WTC11 (cell line): ENCODE results near the gene ITPRIPL1.

Experiments used
- ATF3 ChIP-seq: sonication (generic); formaldehyde crosslinking; conservative IDR thresholded peaks from 2 replicates; pipeline ENCODE4 v1.8.1; 2022; ENCODE audit warnings: mild to moderate bottlenecking, missing genetic modification reagents
- KAT7 ChIP-seq: sonication (generic); formaldehyde crosslinking; IDR thresholded peaks from 2 replicates; pipeline ENCODE4 v1.8.1; 2023; ENCODE audit warnings: missing genetic modification reagents, mild to moderate bottlenecking, borderline replicate concordance
- MAX ChIP-seq: sonication (generic); formaldehyde crosslinking; IDR thresholded peaks from 2 replicates; pipeline ENCODE4 v1.8.0; 2022; ENCODE audit warnings: mild to moderate bottlenecking, missing genetic modification reagents
- NR1H2 ChIP-seq: sonication (generic); formaldehyde crosslinking; IDR thresholded peaks from 2 replicates; pipeline ENCODE4 v1.9.0; 2021; ENCODE audit warnings: mild to moderate bottlenecking, moderate library complexity, missing genetic modification reagents
- PREB ChIP-seq: sonication (generic); formaldehyde crosslinking; IDR thresholded peaks from 2 replicates; pipeline ENCODE4 v1.8.1; 2022; ENCODE audit warnings: mild to moderate bottlenecking, missing genetic modification reagents, moderate library complexity, borderline replicate concordance
- TP53 ChIP-seq: sonication (generic); formaldehyde crosslinking; IDR thresholded peaks from 2 replicates; pipeline ENCODE4 v1.8.1; 2023; ENCODE audit warnings: mild to moderate bottlenecking, missing genetic modification reagents
- USF2 ChIP-seq: sonication (generic); formaldehyde crosslinking; IDR thresholded peaks from 2 replicates; pipeline ENCODE4 v1.8.1; 2023; ENCODE audit warnings: mild to moderate bottlenecking, missing genetic modification reagents, moderate library complexity
- ZNF671 ChIP-seq: fragments of 250-450 bp; sonication (Bioruptor Pico); IDR thresholded peaks from 2 replicates; pipeline ENCODE4 v1.8.0; 2021; ENCODE audit warnings: mild to moderate bottlenecking
- TF ChIP-seq, protein P1 (sequence below): fragments of 200-600 bp; IDR thresholded peaks from 2 replicates; pipeline ENCODE4 v1.8.0; 2022; ENCODE audit warnings: antibody characterized with exemption
- TF ChIP-seq, protein P2 (sequence below): sonication (generic); formaldehyde crosslinking; IDR thresholded peaks from 2 replicates; pipeline ENCODE4 v1.8.1; 2023; ENCODE audit warnings: mild to moderate bottlenecking, moderate library complexity, missing genetic modification reagents

DNA sequence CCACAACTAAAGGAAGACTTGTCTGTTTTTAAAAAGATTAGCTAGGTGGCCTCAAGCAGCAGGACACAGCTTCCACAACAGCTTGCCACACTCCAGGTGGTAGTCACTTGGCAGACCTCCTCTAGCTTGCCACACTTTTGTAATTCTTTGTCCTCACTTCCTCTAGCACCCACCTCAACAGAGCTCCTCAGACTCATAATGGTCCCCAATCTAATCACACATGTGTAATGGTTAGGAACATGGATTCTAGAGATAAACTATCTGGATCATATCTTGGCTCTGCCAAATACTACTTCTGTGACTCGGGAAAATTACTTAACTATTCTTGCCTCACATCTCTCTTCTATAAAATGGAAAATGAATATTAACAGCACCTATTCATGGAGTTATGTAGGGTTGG, 23.3 kb upstream of the ITPRIPL1 start:
- TF ChIP-seq NR1H2 (CRISPR knock-in tag), result no peak
- no peak for TF ChIP-seq MAX
- TF ChIP-seq, protein P1, sequence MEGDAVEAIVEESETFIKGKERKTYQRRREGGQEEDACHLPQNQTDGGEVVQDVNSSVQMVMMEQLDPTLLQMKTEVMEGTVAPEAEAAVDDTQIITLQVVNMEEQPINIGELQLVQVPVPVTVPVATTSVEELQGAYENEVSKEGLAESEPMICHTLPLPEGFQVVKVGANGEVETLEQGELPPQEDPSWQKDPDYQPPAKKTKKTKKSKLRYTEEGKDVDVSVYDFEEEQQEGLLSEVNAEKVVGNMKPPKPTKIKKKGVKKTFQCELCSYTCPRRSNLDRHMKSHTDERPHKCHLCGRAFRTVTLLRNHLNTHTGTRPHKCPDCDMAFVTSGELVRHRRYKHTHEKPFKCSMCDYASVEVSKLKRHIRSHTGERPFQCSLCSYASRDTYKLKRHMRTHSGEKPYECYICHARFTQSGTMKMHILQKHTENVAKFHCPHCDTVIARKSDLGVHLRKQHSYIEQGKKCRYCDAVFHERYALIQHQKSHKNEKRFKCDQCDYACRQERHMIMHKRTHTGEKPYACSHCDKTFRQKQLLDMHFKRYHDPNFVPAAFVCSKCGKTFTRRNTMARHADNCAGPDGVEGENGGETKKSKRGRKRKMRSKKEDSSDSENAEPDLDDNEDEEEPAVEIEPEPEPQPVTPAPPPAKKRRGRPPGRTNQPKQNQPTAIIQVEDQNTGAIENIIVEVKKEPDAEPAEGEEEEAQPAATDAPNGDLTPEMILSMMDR, result no peak
- TF ChIP-seq TP53, result no peak
- no peak for TF ChIP-seq USF2 (CRISPR knock-in tag)
- TF ChIP-seq, protein P2, sequence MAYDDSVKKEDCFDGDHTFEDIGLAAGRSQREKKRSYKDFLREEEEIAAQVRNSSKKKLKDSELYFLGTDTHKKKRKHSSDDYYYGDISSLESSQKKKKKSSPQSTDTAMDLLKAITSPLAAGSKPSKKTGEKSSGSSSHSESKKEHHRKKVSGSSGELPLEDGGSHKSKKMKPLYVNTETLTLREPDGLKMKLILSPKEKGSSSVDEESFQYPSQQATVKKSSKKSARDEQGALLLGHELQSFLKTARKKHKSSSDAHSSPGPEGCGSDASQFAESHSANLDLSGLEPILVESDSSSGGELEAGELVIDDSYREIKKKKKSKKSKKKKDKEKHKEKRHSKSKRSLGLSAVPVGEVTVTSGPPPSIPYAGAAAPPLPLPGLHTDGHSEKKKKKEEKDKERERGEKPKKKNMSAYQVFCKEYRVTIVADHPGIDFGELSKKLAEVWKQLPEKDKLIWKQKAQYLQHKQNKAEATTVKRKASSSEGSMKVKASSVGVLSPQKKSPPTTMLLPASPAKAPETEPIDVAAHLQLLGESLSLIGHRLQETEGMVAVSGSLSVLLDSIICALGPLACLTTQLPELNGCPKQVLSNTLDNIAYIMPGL (CRISPR knock-in tag), result no peak
- TF ChIP-seq PREB, result no peak
- TF ChIP-seq KAT7 (CRISPR knock-in tag), result no peak
- TF ChIP-seq ATF3, result no peak
- no peak for TF ChIP-seq ZNF671 (CRISPR knock-in tag)
